Stimulated activated CD4-positive, alpha-beta T cell treated with anti-CD3 and anti-CD28 coated beads, Interleukin-15, amount 100 ng/mL, for 1 hour (primary cell): ENCODE measurements around the gene CBX3.
"Not testable (repeated sequence)": the region's sequence is repeated elsewhere in the genome, so short reads cannot be mapped to it uniquely, and the experiment has no call there.

Source experiments
- DNase-seq, 2 donors: peaks; one replicate each; pipeline ENCODE4 v3.0.0-alpha.2; 2020; ENCODE audit warnings: low read depth in 1 of 2, low spot score in 1 of 2

Gene CBX3

DNA sequence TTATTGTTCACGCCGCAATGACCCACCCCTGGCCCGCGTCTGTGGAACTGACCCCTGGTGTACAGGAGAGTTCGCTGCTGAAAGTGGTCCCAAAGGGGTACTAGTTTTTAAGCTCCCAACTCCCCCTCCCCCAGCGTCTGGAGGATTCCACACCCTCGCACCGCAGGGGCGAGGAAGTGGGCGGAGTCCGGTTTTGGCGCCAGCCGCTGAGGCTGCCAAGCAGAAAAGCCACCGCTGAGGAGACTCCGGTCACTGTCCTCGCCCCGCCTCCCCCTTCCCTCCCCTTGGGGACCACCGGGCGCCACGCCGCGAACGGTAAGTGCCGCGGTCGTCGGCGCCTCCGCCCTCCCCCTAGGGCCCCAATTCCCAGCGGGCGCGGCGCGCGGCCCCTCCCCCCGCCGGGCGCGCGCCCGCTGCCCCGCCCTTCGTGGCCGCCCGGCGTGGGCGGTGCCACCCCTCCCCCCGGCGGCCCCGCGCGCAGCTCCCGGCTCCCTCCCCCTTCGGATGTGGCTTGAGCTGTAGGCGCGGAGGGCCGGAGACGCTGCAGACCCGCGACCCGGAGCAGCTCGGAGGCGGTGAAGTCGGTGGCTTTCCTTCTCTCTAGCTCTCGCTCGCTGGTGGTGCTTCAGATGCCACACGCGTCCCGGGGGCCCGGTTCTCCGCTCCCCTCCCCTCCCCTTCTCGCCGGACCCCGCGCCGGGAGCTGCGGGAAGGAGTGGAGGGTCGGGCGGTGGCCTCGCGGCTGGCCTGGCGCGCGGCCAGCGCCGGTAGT lies at the start of gene CBX3:
CBX3 (plus strand) TSS at position 499 of the 772 bp plus-strand sequence. CDS start 1,254 bp downstream, outside the sequence.
- DNase-seq = peak; percentile 70 to 78

DNA sequence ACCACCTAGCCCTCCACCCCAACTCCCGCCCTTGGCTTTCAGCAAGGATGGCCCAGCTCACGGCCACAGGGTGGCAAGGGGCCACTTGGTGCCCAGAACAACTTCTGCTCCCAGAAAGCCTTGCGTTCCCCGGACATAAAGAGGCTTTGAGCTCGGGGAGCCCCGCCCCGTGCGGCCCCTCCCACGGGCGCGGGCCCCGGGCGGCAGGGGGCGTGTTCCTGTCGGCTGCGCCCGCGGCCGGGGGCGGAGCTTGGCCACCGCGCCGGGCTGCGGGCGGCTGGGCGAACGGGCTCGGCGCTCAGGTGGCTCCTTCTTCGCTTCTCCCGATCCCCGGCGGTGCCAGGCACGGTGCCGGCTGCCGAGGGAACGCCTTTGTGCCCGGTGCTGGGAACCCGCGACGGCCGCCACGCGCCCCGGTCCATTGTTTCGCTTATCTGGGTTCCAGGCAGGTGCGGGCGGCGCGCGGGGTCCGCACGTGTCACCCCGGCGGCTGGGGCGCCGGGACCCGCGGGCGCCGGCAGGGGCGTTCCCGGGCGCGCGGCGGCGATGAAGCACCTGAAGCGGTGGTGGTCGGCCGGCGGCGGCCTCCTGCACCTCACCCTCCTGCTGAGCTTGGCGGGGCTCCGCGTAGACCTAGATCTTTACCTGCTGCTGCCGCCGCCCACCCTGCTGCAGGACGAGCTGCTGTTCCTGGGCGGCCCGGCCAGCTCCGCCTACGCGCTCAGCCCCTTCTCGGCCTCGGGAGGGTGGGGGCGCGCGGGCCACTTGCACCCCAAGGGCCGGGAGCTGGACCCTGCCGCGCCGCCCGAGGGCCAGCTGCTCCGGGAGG lies 49.4 kb upstream of the CBX3 start, which contains the start of gene NFE2L3:
NFE2L3 (plus strand) TSS at position 246 of the 829 bp plus-strand sequence; CDS start at position 547, 301 bp downstream.
- DNase-seq = peak; percentile 71 to 78

DNA sequence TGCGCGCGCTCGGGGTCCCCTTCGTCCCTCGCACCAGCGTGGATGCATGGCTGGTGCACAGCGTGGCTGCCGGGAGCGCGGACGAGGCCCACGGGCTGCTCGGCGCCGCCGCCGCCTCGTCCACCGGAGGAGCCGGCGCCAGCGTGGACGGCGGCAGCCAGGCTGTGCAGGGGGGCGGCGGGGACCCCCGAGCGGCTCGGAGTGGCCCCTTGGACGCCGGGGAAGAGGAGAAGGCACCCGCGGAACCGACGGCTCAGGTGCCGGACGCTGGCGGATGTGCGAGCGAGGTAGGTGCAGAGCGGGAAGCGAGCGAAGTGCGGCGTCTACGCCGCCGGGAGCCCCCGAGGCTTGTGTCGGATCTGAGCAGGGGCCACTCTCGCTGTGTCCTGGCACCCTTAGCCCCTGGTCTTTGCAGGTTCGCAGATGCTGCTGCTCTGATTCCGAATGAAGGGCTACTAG lies 48.7 kb upstream of the CBX3 start:
- DNase-seq = peak in 1 of 2 donors; percentile 21

DNA sequence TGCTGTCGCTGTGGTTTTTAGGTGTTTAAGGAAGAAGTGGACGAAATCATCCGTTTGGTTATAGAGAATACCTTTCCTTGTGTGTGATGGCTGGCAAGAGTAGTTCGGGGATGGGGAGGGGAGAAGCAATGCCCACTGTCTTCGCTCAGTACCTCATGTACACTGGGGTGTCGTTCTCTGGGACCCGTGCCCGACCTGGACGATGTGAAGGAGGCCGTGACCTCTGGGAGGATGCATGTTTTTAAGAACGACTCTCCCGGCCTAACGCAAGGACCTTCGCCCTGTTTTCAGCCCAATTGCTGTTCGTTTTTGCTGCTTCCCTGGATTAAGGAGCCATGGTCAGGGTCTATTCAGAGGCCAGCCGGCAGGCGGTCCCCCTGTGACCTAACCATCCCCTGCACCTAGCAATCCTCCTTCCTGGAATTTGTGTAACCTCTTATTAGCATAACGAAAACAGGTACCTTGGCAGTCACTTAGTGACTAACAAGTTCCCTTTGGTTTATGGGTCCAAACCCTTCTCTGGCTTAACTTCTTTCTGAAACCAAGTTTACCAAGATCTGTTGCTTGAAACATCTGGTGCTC lies 48.2 kb upstream of the CBX3 start:
- no peak for DNase-seq

DNA sequence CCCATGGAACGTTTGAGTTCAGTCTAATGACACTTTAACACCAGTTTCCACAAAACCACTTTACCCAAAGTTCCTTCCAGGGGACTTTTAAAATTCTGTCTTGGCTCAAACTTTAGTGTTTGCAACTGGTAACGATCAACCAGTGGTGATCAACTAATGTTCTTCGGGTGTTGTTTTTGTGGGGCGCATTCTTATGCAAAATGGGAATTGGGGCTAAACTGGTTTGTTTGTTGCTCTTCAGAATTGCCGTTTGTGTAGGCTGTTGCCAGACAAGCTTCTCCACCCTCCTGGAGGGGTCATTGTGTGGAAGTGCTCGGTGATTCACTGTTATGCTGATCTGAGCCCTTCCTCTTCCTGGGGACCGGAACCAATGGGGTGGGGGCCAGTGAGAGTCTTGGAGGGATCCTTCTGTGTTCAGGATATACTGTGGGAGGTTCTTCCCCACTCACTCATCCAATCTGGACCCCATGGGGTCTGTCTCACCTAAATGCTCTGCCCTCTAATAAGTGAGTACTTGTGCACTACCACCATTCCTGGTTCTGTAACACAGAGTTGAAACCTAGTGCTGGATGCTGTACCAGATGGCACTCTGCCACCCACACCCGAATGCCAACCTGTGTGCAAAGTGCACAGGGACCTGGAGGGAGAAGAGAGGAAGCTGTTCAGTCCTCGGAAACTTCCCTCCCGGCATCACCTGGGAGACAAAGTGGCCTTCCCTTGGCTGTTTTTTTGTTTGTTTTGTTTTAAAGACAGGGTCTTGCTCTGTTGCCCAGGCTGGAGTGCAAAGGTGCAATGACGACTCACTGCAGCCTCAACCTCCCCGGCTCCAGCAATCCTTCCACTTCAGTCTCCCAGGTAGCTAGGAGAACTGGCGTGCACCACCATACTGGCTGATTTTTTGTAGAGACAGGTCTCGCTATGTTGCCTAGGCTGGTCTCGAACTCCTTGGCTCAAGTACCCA lies 47.4 kb upstream of the CBX3 start:
- no peak for DNase-seq

DNA sequence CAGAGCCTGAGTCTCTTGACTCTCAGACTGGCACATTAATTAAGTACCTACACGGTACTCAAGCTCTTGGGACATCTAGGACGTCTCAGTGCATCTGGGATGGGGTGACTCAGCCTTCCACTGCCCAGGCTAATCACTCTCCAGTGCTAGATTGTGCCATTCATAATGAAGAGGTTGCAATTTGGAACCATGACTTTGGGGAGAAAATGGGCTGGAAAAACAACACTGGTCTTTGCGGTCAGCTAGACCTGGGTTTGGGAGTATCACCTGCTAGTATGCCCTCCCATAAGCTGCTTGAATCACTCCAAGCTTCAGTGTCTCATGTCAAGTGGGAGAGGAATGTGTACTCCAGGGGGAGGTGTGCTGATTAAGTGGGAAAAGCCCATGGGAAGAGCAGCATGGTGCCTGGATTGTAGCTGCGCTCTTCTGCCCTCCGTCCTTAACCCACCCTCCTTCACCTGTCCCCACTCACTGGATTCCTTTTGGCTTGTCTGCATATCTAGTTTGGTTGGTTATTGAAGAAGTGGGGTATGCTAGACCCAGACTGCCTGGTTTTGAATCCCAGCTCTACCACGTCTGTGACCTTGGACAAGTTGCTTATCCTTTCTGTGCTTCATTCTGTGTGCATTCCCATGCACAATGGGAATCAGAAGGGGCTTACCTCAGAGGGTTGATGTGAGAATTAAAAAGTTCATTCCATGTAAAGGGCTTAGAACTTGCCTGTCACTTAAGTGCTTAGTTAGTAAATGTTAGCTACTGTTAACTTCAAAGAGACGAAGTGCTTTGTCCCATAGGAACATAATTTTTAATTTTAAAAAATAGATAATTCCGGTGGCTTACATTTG lies 45.8 kb upstream of the CBX3 start:
- DNase-seq = no peak

DNA sequence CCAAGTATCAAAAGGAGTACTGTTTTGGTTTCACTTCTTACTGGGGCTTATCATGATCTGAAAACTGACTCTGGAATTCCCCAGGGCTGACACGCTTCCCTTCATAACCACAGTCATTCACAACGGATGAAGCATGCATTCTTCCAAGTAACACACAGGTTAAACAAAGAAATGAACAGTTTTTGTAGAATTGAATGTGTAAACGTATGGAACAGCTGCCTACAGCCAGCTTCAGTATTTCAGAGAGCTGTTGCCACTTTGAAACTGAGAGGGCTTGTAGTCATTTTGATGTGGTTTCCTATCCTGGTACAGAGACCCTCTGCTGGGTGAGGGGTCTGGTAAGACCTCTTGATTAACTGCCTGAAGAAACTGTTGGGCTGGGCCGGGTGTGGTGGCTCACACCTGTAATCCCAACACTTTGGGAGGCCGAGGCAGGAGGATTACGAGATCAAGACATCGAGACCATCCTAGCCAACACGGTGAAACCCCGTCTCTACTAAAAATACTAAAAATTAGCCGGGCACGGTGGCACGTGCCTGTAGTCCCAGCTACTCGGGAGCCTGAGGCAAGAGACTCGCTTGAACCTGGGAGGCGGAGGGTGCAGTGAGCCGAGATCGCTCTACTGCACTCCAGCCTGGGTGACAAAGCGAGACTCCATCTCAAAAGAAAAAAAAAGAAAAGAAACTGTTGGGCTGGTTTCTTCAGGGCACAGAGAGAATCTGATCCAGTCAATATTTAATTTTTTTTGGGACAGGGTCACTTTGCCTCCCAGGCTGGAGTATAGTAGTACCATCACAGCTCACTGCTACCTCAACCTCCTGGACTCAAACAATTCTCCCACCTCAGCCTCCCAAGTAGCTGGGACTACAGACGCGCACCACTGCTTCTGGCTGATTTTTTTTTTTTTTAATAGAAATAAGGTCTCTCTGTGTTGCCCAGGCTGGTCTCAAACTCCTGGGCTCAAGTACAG lies 44.8 kb upstream of the CBX3 start:
- no peak for DNase-seq

DNA sequence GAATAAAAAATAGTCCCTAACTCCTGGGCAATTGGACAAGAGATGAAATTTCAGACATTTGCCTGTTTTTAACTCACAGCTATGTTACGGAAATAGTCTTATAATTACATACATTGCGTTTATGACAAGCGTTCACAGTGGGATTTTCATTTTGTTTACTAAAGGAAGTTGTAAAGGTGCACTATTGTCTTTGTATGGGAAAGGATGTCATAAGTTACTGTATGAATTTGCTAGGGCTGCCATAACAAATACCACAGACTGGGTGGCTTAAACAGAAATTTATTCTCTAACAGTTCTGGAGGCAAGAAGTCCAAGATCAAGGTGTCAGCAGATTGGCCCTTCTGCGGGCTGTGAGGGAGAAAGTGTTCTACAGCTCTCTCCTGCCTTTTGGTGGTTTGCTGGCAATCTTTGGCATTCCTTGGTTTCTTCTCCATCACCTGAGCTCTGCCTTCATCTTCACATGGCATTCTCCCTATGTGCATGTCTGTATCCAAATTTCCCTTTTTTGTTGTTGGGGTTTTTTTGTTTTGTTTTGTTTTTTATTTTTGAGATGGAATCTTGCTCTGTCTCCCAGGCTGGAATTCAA lies 43.9 kb upstream of the CBX3 start:
- no peak for DNase-seq

DNA sequence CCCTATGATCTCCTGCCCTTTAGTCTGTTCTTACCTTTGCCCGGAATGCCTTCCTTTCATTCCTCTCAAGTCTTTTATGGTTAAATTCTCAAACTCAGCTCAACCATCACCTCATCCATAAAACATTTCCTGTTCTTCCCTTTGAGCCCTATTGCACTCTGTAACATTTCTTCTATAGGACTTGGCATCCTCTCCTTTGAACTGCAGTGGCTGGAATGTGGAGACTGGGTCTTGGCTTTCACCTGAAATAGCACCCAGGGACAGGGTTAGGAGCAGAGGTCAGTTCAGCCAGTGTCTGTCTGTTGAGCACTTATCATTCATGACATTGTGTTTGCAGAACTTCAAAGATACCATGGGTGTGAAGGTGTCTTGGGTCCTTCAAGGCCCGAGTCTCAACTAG lies 42.3 kb upstream of the CBX3 start:
- DNase-seq = no peak

DNA sequence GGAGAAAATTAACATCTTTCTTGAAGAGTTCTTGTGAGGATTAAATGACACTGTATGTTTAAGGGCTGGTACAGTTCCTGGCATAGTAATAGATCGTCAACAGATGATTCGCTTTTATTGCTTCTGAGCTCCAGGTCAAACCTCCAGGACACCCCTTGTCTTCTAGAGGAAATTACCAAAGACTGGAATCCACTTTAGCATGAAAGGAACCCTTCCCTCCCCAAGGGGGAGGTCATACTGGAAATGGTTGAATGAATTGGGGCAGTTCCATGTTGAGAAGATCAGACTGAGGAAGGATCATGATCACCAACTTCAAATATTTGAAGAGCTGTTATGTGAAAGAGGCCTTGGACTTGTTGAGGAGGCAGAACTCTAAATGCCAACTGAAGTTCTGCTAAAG lies 40.6 kb upstream of the CBX3 start:
- no peak for DNase-seq

DNA sequence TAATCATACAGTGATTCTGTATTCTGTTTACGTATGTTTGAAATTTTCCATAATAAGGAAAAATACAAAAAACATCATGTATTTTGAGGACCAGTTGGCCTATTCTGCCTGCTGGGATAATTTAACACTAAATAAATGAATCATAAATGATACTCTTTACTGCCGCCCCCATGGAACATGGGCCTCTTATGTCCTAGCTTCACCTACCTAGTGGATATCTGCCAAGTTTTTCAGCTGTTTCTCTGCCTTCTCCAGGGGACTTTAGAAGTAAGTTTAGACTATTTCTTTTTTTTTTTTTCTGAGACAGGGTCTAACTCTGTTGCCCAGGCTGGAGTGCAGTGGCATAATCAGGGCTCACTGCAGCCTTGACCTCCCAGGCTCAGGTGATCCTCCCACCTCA lies 39.1 kb upstream of the CBX3 start:
- DNase-seq = no peak

DNA sequence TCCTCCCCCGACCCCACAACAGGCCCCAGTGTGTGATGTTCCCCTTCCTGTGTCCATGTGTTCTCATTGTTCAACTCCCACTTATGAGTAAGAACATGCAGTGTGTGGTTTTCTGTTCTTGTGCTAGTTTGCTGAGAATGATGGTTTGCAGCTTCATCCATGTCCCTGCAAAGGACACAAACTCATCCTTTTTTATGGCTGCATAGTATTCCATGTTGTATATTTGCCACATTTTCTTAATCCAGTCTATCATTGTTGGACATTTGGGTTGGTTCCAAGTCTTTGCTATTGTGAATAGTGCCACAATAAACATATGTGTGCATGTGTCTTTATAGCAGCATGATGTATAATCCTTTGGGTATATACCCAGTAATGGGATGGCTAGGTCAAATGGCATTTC lies 37.7 kb upstream of the CBX3 start:
- not testable (repeated sequence) for DNase-seq

DNA sequence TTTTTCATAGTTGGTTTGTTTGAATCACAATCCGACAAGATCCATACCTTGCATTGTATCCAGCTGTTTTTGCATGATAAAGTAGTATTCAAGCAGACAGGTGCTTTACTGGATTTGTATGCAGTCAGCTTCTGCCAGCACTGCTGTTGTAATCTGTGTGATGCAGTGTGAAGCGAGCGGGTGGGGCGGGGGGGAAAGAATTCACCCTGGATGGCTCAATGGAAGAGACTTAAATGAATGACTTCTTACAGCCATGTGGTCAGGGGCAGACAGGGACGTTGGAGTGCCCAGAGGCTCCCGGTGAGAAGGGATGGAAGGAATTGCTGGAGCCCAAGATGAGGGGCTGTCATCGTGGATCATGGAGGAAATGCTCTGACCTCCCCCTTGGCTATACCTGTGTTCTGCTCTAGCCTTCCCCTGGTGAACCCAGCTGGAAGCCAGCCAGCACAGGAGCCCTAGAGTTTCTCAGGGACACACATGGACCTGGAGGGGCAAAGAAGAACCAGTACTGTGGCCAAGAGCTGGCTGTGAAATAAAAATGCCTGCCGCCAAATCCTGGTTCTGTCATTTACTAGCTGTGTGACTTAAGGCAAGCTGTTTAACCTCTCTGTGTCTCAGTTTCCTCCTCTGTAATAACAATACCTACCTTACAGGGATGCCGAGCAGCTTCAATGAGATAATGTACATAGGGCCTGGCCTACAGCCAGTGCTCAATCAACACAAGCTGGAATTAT lies 35.4 kb upstream of the CBX3 start:
- no peak for DNase-seq

DNA sequence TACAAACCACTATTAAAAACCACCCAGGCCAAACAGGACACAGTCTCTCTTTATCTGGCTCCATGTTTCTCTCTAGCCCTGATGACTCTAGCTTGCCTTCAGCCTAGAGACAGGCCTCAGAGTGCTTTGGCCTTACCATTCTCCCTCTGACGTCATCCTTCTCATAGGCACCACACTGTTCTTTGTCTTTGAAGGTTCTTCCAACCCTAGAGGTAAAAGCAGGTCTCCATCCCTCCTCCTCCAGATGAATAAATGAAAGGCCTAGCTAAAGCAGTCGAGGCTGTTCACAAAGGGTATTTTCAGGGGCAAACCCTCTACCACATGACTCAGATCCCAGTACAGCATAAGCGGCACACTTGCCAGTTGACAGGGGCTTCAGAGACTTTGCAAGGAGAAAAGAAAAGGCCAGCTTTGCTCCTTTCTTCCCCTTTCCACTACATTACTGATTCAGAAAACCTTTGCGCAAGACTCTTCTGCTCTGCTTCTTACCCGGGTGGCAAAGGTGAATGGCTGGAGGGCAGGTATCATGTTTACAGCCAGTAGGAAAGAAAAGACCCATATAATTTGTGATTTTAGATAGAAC lies 34.8 kb upstream of the CBX3 start:
- DNase-seq = no peak

DNA sequence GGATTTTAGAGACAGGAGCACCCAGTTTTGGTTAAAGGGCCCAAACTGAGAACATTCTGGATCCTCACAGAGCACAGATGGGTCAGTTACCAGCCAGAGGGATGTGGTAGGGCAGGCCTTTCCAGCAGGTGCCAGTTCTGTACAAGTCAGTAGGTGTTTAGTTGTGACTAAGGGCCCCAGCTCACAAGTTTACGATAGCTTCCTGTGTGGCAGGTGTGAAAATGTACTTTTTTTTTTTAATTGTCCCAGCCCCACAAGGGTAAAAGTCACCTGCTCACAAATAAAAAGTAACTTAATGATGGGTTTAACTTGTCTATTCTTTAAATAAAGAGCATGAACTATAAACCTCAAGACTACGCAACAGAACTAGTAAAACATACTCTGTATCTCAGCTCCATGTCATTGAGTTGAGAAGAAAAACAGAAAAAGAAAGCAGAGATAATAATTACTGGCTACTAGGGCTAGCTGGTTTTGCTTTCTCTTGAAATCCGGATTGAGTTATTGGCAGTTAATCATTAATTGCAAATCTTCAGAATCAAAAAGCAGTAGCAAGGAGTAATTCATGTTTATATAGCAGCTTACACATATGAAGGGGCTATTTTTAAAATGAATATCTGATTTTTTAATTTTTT lies 34.1 kb upstream of the CBX3 start:
- DNase-seq = no peak

DNA sequence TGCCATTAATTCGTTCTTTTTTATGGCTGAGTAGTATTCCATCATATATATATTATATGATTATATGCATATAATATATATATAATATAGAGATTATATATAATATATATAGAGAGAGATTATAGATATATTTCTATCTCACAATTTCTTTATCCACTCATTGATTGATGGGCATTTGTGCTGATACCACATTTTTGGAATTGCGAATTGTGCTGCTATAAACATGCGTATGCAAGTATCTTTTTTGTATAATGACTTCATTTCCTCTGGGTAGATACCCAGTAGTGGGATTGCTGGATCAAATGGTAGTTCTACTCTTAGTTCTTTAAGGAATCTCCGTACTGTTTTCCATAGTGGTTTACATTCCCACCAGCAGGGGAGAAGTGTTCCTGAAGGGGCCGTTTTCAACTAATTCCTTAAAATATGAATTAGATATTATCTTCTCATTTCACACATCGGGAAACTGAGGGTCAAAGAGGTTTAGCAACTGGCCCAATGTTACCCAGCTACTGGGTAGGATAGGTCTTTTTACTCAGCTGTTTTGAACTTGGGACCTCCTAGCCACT lies 33.0 kb upstream of the CBX3 start:
- DNase-seq = no peak
